Mucosa of stomach (tissue), 1 donor: ENCODE measurements around the gene BBX.

Experiments used
- H3K27me3 ChIP-seq: one replicate; pipeline ENCODE4 v1.7.0; 2013; ENCODE audit warnings: mild to moderate bottlenecking, low read length; ENCODE audit not compliant: control insufficient read depth, insufficient read depth
- H3K36me3 ChIP-seq: one replicate; pipeline ENCODE4 v1.7.0; 2013; ENCODE audit warnings: low read length; ENCODE audit not compliant: control insufficient read depth, insufficient read depth
- H3K4me1 ChIP-seq: one replicate; pipeline ENCODE4 v1.7.0; 2013; ENCODE audit warnings: mild to moderate bottlenecking, low read length; ENCODE audit not compliant: control insufficient read depth, insufficient read depth
- H3K4me3 ChIP-seq: one replicate; pipeline ENCODE4 v1.7.0; 2013; ENCODE audit warnings: low read length
- H3K9ac ChIP-seq: one replicate; pipeline ENCODE4 v1.7.0; 2013; ENCODE audit warnings: mild to moderate bottlenecking, low read length, moderate library complexity
- H3K9me3 ChIP-seq: one replicate; pipeline ENCODE4 v1.7.0; 2013; ENCODE audit warnings: mild to moderate bottlenecking, low read length, moderate library complexity; ENCODE audit not compliant: control insufficient read depth
- donor health status: Pancreatic carcinoma.

BBX gene

DNA sequence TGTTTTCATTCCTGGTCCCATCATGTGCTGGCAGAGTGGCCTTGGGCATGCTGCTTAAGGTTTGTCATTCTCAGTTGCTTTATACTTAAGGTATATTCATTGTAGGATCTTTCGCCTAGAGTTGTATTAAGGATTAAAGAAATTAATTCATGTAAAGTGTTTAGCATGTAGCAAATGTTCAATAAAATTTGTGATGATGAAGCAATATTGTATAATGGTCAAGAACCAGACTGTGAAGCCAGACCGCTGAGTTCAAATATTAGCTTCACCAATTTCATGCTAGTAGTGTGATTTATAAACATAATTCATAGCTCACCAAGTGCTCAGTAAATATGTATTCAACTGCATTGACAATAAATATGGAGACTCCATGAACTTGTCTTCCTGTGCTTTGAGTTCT lies 178.5 kb downstream of the BBX start:
- no peaks in the 10 kb centered on the region for H3K27me3 ChIP-seq
- no peaks in the 10 kb centered on the region for H3K36me3 ChIP-seq
- no peak overlapping the region for H3K4me3 ChIP-seq
- no peaks in the 10 kb centered on the region for H3K4me1 ChIP-seq
- H3K9me3 ChIP-seq = no peaks in the 10 kb centered on the region
- no peak overlapping the region for H3K9ac ChIP-seq

DNA sequence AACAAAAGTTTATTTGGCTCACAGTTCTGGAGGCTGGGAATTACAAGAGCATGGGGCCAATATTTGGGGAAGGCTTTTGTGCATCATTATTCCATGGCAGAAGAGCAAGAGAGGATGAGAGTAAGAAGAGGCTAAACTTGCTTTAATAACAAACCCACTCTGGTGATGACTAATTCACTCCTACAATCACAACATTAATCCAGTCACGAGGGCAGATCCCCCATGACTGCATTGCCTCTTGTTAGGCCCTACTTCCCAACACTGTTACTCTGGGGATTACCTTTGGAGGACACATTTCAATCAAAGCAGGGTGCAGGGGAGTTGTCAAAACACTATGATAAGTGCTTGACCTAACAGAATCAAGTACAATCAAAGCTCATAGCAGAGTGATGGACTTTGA lies 181.7 kb downstream of the BBX start:
- no peaks in the 10 kb centered on the region for H3K36me3 ChIP-seq
- H3K4me1 ChIP-seq = no peaks in the 10 kb centered on the region
- H3K9me3 ChIP-seq = no peaks in the 10 kb centered on the region
- no peaks in the 10 kb centered on the region for H3K27me3 ChIP-seq
- H3K9ac ChIP-seq = no peak overlapping the region
- H3K4me3 ChIP-seq = no peak overlapping the region

DNA sequence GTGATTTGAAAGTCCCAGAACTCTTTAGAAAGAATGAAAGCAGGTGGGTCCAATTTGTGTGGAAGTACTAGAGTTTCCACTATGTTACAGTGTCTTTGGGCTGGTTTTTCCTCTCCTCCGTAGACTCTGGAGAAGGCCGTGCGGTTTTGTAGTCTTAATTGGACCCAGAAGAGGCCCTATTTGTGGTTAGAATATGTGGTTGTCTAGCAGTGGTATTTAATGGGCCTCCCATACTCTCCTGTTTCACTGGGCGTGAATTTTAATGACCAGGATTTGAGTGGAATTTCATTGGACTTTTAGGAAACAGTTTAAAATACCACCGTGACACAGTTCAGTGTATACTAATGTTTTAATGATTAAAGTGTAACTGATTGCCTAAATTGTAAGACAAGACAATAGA lies 182.3 kb downstream of the BBX start:
- Histone ChIP-seq H3K9me3 (no peaks in the 10 kb centered on the region), H3K4me3 (no peak overlapping the region), H3K4me1 (no peaks in the 10 kb centered on the region), H3K9ac (no peak overlapping the region), H3K27me3 (no peaks in the 10 kb centered on the region), H3K36me3 (no peaks in the 10 kb centered on the region)

DNA sequence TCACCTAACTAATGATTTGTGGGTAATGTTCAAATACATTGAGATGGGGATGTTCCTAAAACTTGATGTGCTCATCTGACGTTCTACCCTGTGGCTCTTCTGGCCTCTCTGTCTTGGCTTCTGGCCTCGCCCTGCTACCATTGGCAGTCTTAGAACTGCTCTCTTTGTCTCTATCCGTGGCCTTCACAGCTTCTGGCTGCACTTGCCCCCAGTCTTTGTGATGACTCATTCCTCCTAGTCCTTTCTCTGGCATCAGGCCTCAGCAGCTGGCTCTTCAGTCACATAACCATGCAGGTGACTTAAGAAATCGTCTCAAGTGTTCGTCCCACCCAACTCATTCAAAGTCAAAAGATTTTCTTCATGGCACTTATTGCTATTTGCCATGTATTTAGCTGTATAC lies 188.1 kb downstream of the BBX start:
- Histone ChIP-seq H3K27me3 (no peaks in the 10 kb centered on the region), H3K4me3 (no peak overlapping the region), H3K4me1 (no peaks in the 10 kb centered on the region), H3K9me3 (no peaks in the 10 kb centered on the region), H3K9ac (no peak overlapping the region), H3K36me3 (no peaks in the 10 kb centered on the region)

- no peaks in the 10 kb centered on the region for H3K27me3 ChIP-seq
- H3K9me3 ChIP-seq = no peaks in the 10 kb centered on the region
Observed at GRCh38 chr3:107716734-107717133, 194.0 kb downstream of the BBX start.

GRCh38 chr3:107718547-107718946 lies 195.8 kb downstream of the BBX start:
- Histone ChIP-seq H3K9me3 (no peaks in the 10 kb centered on the region), H3K36me3 (no peaks in the 10 kb centered on the region), H3K9ac (no peak overlapping the region), H3K27me3 (no peaks in the 10 kb centered on the region), H3K4me3 (no peak overlapping the region), H3K4me1 (no peaks in the 10 kb centered on the region)

More at GRCh38 chr3:107716734-107717133, 194.0 kb downstream of the BBX start:
- Histone ChIP-seq H3K4me1 (no peaks in the 10 kb centered on the region), H3K4me3 (no peak overlapping the region), H3K9ac (no peak overlapping the region), H3K36me3 (no peaks in the 10 kb centered on the region)

DNA sequence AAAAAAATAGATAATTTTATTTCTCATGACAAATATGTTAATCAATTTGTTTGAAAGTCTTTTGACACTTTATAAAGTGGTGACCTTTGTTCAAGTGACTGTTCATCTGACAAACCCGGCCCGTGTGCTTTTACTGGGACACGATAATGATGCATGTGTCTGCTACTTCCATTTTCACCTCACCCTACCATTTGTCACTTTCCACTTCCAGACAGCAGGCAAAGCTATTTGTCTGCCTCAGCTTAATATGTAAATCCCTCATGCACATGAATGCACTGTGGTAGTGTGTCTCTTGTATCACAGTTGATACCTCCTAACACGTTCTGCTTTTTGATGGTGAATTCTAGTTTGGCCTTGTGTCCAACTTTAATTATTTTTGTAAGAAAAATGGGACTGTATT lies 204.3 kb downstream of the BBX start:
- Histone ChIP-seq H3K4me3 (no peak overlapping the region), H3K27me3 (no peaks in the 10 kb centered on the region), H3K9ac (no peak overlapping the region), H3K36me3 (no peaks in the 10 kb centered on the region), H3K4me1 (no peaks in the 10 kb centered on the region), H3K9me3 (no peaks in the 10 kb centered on the region)

GRCh38 chr3:107729686-107730085 lies 206.9 kb downstream of the BBX start:
- Histone ChIP-seq H3K9ac (no peak overlapping the region), H3K9me3 (no peaks in the 10 kb centered on the region), H3K4me1 (no peaks in the 10 kb centered on the region), H3K4me3 (no peak overlapping the region), H3K36me3 (no peaks in the 10 kb centered on the region), H3K27me3 (no peaks in the 10 kb centered on the region)

- no peaks in the 10 kb centered on the region for H3K9me3 ChIP-seq
- no peaks in the 10 kb centered on the region for H3K27me3 ChIP-seq
- no peak overlapping the region for H3K9ac ChIP-seq
- H3K4me1 ChIP-seq = no peaks in the 10 kb centered on the region
- no peak overlapping the region for H3K4me3 ChIP-seq
- H3K36me3 ChIP-seq = no peaks in the 10 kb centered on the region
Observed at GRCh38 chr3:107734317-107734716, 211.6 kb downstream of the BBX start.

DNA sequence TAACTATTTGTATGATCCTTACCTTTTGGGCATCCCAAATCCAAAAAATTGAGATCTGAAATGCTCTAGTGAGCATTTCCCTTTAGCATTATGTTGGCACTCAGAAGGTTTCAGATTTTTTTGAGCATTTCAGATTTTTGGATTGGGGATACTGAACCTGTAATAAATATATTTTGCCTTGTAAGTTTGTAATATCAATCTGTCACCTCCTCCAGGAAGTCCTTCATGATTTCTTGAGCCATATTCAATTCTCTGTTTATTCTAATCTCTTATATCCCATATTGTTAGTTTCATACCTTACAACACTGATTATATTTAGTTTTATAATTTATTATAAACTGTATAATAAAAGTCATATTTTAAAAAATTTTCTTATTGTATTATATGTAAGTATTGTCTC lies 215.2 kb downstream of the BBX start:
- no peak overlapping the region for H3K9ac ChIP-seq
- no peak overlapping the region for H3K4me3 ChIP-seq
- no peaks in the 10 kb centered on the region for H3K27me3 ChIP-seq
- H3K9me3 ChIP-seq = no peaks in the 10 kb centered on the region
- no peaks in the 10 kb centered on the region for H3K36me3 ChIP-seq
- no peaks in the 10 kb centered on the region for H3K4me1 ChIP-seq

GRCh38 chr3:107738486-107739183 lies 215.9 kb downstream of the BBX start:
- H3K27me3 ChIP-seq = no peaks in the 10 kb centered on the region
- no peak overlapping the region for H3K4me3 ChIP-seq
- H3K9ac ChIP-seq = no peak overlapping the region
- H3K9me3 ChIP-seq = no peaks in the 10 kb centered on the region
- H3K4me1 ChIP-seq = no peaks in the 10 kb centered on the region
- H3K36me3 ChIP-seq = no peaks in the 10 kb centered on the region

GRCh38 chr3:107739227-107739626 lies 216.5 kb downstream of the BBX start:
- no peak overlapping the region for H3K9ac ChIP-seq
- H3K4me3 ChIP-seq = no peak overlapping the region
- H3K9me3 ChIP-seq = no peaks in the 10 kb centered on the region

More at GRCh38 chr3:107739227-107739626, 216.5 kb downstream of the BBX start:
- Histone ChIP-seq H3K36me3 (no peaks in the 10 kb centered on the region), H3K27me3 (no peaks in the 10 kb centered on the region), H3K4me1 (no peaks in the 10 kb centered on the region)
